Activated effector memory CD4-positive, alpha-beta T cell treated with Interleukin-2 at 50 U/mL for 16 hours (primary cell): ENCODE measurements around the gene HSD11B1L.
"Not testable (repeated sequence)": the region's sequence is repeated elsewhere in the genome, so short reads cannot be mapped to it uniquely, and the experiment has no call there.

ENCODE experiments used
- DNase-seq: peaks from one replicate; pipeline ENCODE4 v3.0.0-alpha.2; 2020

HSD11B1L gene

GRCh38 chr19:5703819-5704818 lies 23.3 kb downstream of the HSD11B1L start:
- DNase-seq = no peak

- no peak for DNase-seq
These were observed 24.7 kb downstream of the HSD11B1L start for GRCh38 chr19:5705552-5705951.

- no peak for DNase-seq
These were observed 26.2 kb downstream of the HSD11B1L start for GRCh38 chr19:5706876-5707573.

- no peak for DNase-seq
These were observed 27.0 kb downstream of the HSD11B1L start for GRCh38 chr19:5707576-5708575.

- no peak for DNase-seq
These were observed 30.2 kb downstream of the HSD11B1L start for GRCh38 chr19:5711025-5711424.

- DNase-seq = no peak
These were observed 30.9 kb downstream of the HSD11B1L start for GRCh38 chr19:5711713-5712161.

GRCh38 chr19:5713228-5713627 lies 32.4 kb downstream of the HSD11B1L start:
- DNase-seq = no peak

GRCh38 chr19:5714816-5715215 lies 34.0 kb downstream of the HSD11B1L start:
- no peak for DNase-seq

- DNase-seq = no peak
These were observed 36.5 kb downstream of the HSD11B1L start for GRCh38 chr19:5717215-5717935.

GRCh38 chr19:5718037-5718578 lies 37.3 kb downstream of the HSD11B1L start:
- DNase-seq = no peak

- no peak for DNase-seq
These were observed 37.9 kb downstream of the HSD11B1L start for GRCh38 chr19:5718579-5719273.

- no peak for DNase-seq
These were observed 38.6 kb downstream of the HSD11B1L start for GRCh38 chr19:5719274-5719960.

GRCh38 chr19:5719961-5720790 lies 39.3 kb downstream of the HSD11B1L start, which contains the start of the genes CATSPERD and LONP1:
TSS of gene CATSPERD (plus strand) at chr19:5720637. CDS start at chr19:5720738, 101 bp downstream.
TSS of gene LONP1 (minus strand) at chr19:5720146. CDS start at chr19:5720132, 14 bp downstream.
- peak; percentile 95 for DNase-seq

GRCh38 chr19:5727453-5728050 lies 46.7 kb downstream of the HSD11B1L start:
- DNase-seq = no peak

- DNase-seq = not testable (repeated sequence)
These were observed 52.3 kb downstream of the HSD11B1L start for GRCh38 chr19:5733172-5733571.
